H1 (cell line): ENCODE measurements around the gene TCF7L2. TPM values are rescaled to one million over a fixed set of nuclear protein-coding genes. Genes with fewer than 3 reads are reported as not detected.

Experiments
- CTCF ChIA-PET: fragments of 300-600 bp; sonication (Branson Sonifier 250); formaldehyde crosslinking; loops from one replicate; lab custom pipeline; 2021; ENCODE audit not compliant: partially characterized antibody; lab: Charles Lee
- POLR2A ChIA-PET: fragments of 300-600 bp; sonication (Branson Sonifier 250); formaldehyde crosslinking; loops from one replicate; lab custom pipeline; 2021; ENCODE audit warnings: inconsistent platforms; ENCODE audit not compliant: partially characterized antibody; lab: Charles Lee
- DNase-seq, 2 experiments: peaks; one replicate each; pipeline versions ENCODE4 v3.0.0 to v3.0.0-alpha.2; 2010 to 2022; ENCODE audit warnings: low spot score in 2 of 2, low read depth in 1 of 2, mixed read lengths in 1 of 2
- FAIRE-seq: peaks from 2 replicates; lab custom pipeline; 2011; peaks lifted over from hg19 to GRCh38; lab: Jason Lieb, UNC
- H2AFZ ChIP-seq: 2 replicates; pipeline ENCODE4 v1.8.1; 2012; ENCODE audit warnings: low read length, inconsistent platforms
- H2AK5ac ChIP-seq: 2 replicates; pipeline ENCODE4 v1.6.1; 2013; ENCODE audit warnings: low read depth, low read length
- H2BK120ac ChIP-seq: replicated peaks from 2 replicates; pipeline ENCODE3; 2013; ENCODE audit warnings: low read depth, low read length, inconsistent platforms
- H2BK12ac ChIP-seq: 2 replicates; pipeline ENCODE4 v1.6.1; 2013; ENCODE audit warnings: low read depth, low read length
- H2BK15ac ChIP-seq: 2 replicates; pipeline ENCODE4 v1.6.1; 2013; ENCODE audit warnings: low read length
- H2BK20ac ChIP-seq: 2 replicates; pipeline ENCODE4 v1.6.1; 2013; ENCODE audit warnings: low read length
- H2BK5ac ChIP-seq: 2 replicates; pipeline ENCODE4 v1.6.1; 2013; ENCODE audit warnings: low read depth, low read length
- H3K14ac ChIP-seq: 2 replicates; pipeline ENCODE4 v1.6.1; 2013; ENCODE audit warnings: inconsistent platforms; ENCODE audit not compliant: insufficient read length
- H3K18ac ChIP-seq: 2 replicates; pipeline ENCODE4 v1.6.1; 2013; ENCODE audit warnings: low read length; ENCODE audit errors: extremely low read depth
- H3K23ac ChIP-seq: 2 replicates; pipeline ENCODE4 v1.6.1; 2013; ENCODE audit warnings: inconsistent platforms; ENCODE audit not compliant: insufficient read length
- H3K23me2 ChIP-seq: 2 replicates; pipeline ENCODE4 v1.6.1; 2013; ENCODE audit warnings: low read depth, low read length
- H3K27ac ChIP-seq: 2 replicates; pipeline ENCODE4 v1.6.1; 2011; ENCODE audit warnings: low read depth, low read length, inconsistent platforms
- H3K27me3 ChIP-seq, 4 experiments: replicated peaks in 1 of 4; 1 replicate in 1 of 4; 2 replicates in 3 of 4; pipeline versions ENCODE4 v1.6.1 to v1.8.1; 2011 to 2013; ENCODE audit warnings: low read length in 3 of 4, mild to moderate bottlenecking in 3 of 4, inconsistent platforms in 2 of 4, mixed read lengths in 2 of 4, moderate library complexity in 1 of 4; ENCODE audit not compliant: control insufficient read depth in 3 of 4, insufficient read depth in 3 of 4; ENCODE audit errors: extremely low read depth in 1 of 4
- H3K36me3 ChIP-seq, 4 experiments: 2 replicates each; pipeline versions ENCODE4 v1.6.1 to v1.8.1; 2011 to 2013; ENCODE audit warnings: mild to moderate bottlenecking in 4 of 4, low read length in 3 of 4, moderate library complexity in 2 of 4, control low read depth in 1 of 4, inconsistent platforms in 1 of 4; ENCODE audit not compliant: insufficient read depth in 4 of 4, control insufficient read depth in 2 of 4
- H3K4ac ChIP-seq: replicated peaks from 2 replicates; pipeline ENCODE3; 2013; ENCODE audit warnings: low read length, low read depth, mixed read lengths, inconsistent platforms; ENCODE audit not compliant: insufficient read length
- H3K4me1 ChIP-seq, 4 experiments: replicated peaks in 1 of 4; 1 replicate in 1 of 4; 2 replicates in 3 of 4; pipeline versions ENCODE4 v1.6.1 to v1.8.1; 2011 to 2013; ENCODE audit warnings: low read length in 3 of 4, inconsistent platforms in 2 of 4, mixed read lengths in 1 of 4; ENCODE audit not compliant: insufficient read depth in 4 of 4, control insufficient read depth in 3 of 4
- H3K4me2 ChIP-seq, 2 experiments: 2 replicates each; pipeline versions ENCODE4 v1.6.1 to v1.8.1; 2011 to 2013; ENCODE audit warnings: low read depth in 2 of 2, low read length in 2 of 2, control low read depth in 1 of 2, inconsistent platforms in 1 of 2, mild to moderate bottlenecking in 1 of 2; ENCODE audit not compliant: insufficient read depth in 1 of 2
- H3K4me3 ChIP-seq, 4 experiments: fragments of 200-600, 300-600 bp in 1 of 4; sonication (generic), shearing (Covaris generic), sonication (Bioruptor Twin) in 1 of 4; 2 replicates each; pipeline versions ENCODE4 v1.5.1 to v1.8.1; 2011 to 2016; ENCODE audit warnings: low read length in 4 of 4, low read depth in 3 of 4, control low read depth in 2 of 4, inconsistent platforms in 2 of 4, mild to moderate bottlenecking in 2 of 4, mixed read lengths in 1 of 4, moderate library complexity in 1 of 4; ENCODE audit not compliant: insufficient read depth in 2 of 4; ENCODE audit errors: extremely low read depth in 1 of 4
- H3K56ac ChIP-seq: replicated peaks from 2 replicates; pipeline ENCODE3; 2013; ENCODE audit warnings: low read depth, mild to moderate bottlenecking, mixed read lengths, low read length, inconsistent platforms; ENCODE audit not compliant: insufficient read length
- H3K79me1 ChIP-seq: 2 replicates; pipeline ENCODE4 v1.6.1; 2013; ENCODE audit warnings: low read depth, low read length, control low read depth
- H3K79me2 ChIP-seq, 2 experiments: 2 replicates each; pipeline versions ENCODE4 v1.6.1 to v1.8.1; 2012 to 2013; ENCODE audit warnings: low read length in 2 of 2, mild to moderate bottlenecking in 2 of 2, inconsistent platforms in 1 of 2; ENCODE audit not compliant: insufficient read depth in 2 of 2, control insufficient read depth in 1 of 2
- H3K9ac ChIP-seq, 4 experiments: replicated peaks in 1 of 4; 1 replicate in 1 of 4; 2 replicates in 3 of 4; pipeline versions ENCODE4 v1.6.1 to v1.8.1; 2011 to 2013; ENCODE audit warnings: low read depth in 3 of 4, low read length in 3 of 4, control low read depth in 2 of 4, mild to moderate bottlenecking in 2 of 4, moderate library complexity in 2 of 4, inconsistent platforms in 1 of 4; ENCODE audit errors: extremely low read depth in 1 of 4
- H3K9me3 ChIP-seq, 2 experiments: 2 replicates each; pipeline versions ENCODE4 v1.6.1 to v1.8.1; 2012 to 2013; ENCODE audit warnings: mild to moderate bottlenecking in 2 of 2, moderate library complexity in 2 of 2, control low read depth in 1 of 2, inconsistent platforms in 1 of 2, low read depth in 1 of 2, low read length in 1 of 2, mixed read lengths in 1 of 2; ENCODE audit not compliant: insufficient read depth in 2 of 2
- H4K20me1 ChIP-seq, 2 experiments: replicated peaks in 1 of 2; 2 replicates each; pipeline versions ENCODE3 to v1.8.1; 2011 to 2013; ENCODE audit warnings: inconsistent platforms in 2 of 2, low read length in 2 of 2, mild to moderate bottlenecking in 1 of 2; ENCODE audit not compliant: insufficient read depth in 2 of 2, control insufficient read depth in 1 of 2
- H4K5ac ChIP-seq: 2 replicates; pipeline ENCODE4 v1.6.1; 2013; ENCODE audit warnings: low read length, low read depth, mixed read lengths, inconsistent platforms; ENCODE audit not compliant: insufficient read length
- H4K8ac ChIP-seq: 2 replicates; pipeline ENCODE4 v1.8.0; 2013; ENCODE audit warnings: mild to moderate bottlenecking, moderate library complexity, low read length, inconsistent platforms; ENCODE audit not compliant: insufficient read depth; ENCODE audit errors: extremely low read depth
- H4K91ac ChIP-seq: replicated peaks from 2 replicates; pipeline ENCODE3; 2013; ENCODE audit warnings: low read length, mixed read lengths, inconsistent platforms; ENCODE audit not compliant: insufficient read length
- BRCA1 ChIP-seq: IDR thresholded peaks from 2 replicates; pipeline ENCODE4 v1.6.1; 2012; ENCODE audit warnings: low read depth, low read length, improper control_type of control experiment
- CBX5 ChIP-seq: fragments of 300-800, 300-1000 bp; sonication (generic); IDR thresholded peaks from 2 replicates; pipeline ENCODE4 v1.7.1; 2016; ENCODE audit warnings: antibody characterized with exemption, low read length, low read depth
- CHD2 ChIP-seq: IDR thresholded peaks from 2 replicates; pipeline ENCODE4 v1.6.1; 2012; ENCODE audit warnings: low read length, improper control_type of control experiment
- HDAC2 ChIP-seq, 2 experiments: fragments of 300-600 bp in 1 of 2; sonication (generic) in 1 of 2; IDR thresholded peaks; 2 replicates each; pipeline ENCODE4 v1.6.1; 2011 to 2012; ENCODE audit warnings: low read depth in 2 of 2, low read length in 2 of 2, mild to moderate bottlenecking in 2 of 2, moderate library complexity in 2 of 2, borderline replicate concordance in 1 of 2, inconsistent platforms in 1 of 2
- KDM1A ChIP-seq: fragments of 200-600, 300-600 bp; sonication (generic); IDR thresholded peaks from 2 replicates; pipeline ENCODE4 v1.7.1; 2016; ENCODE audit warnings: mild to moderate bottlenecking, low read length, borderline replicate concordance
- KDM4A ChIP-seq: IDR thresholded peaks from one replicate; pipeline ENCODE4 v1.7.1; 2012; ENCODE audit warnings: low read depth, mild to moderate bottlenecking, moderate library complexity, low read length, inconsistent platforms; ENCODE audit not compliant: severe bottlenecking
- NRF1 ChIP-seq: IDR thresholded peaks from 2 replicates; pipeline ENCODE4 v1.6.1; 2011; ENCODE audit warnings: mild to moderate bottlenecking, low read depth, low read length, improper control_type of control experiment
- RNF2 ChIP-seq: fragments of 200-900, 300-1000 bp; sonication (generic); IDR thresholded peaks from 2 replicates; pipeline ENCODE4 v1.7.1; 2016; ENCODE audit warnings: borderline replicate concordance, low read depth, mild to moderate bottlenecking, antibody characterized with exemption, low read length; ENCODE audit not compliant: poor library complexity, severe bottlenecking; ENCODE audit errors: missing control alignments
- SP2 ChIP-seq: IDR thresholded peaks from 2 replicates; pipeline ENCODE4 v1.6.1; 2012; ENCODE audit warnings: mild to moderate bottlenecking, low read length, inconsistent platforms
- SP4 ChIP-seq: IDR thresholded peaks from 2 replicates; pipeline ENCODE4 v1.6.1; 2012; ENCODE audit warnings: low read length, inconsistent platforms
- TEAD4 ChIP-seq: IDR thresholded peaks from 2 replicates; pipeline ENCODE4 v1.6.1; 2012; ENCODE audit warnings: low read depth, low read length, inconsistent platforms, mixed read lengths
- WGBS, 2 experiments: shearing (Covaris generic) in 1 of 2; methylation state at CpG; one replicate each; pipeline versions ENCODE4 v1.1.6 to v1.1.7; 2013 to 2015; ENCODE audit warnings: low lambda C conversion rate in 2 of 2, mixed read lengths in 2 of 2, inconsistent platforms in 1 of 2, low coverage in 1 of 2, missing lambda C conversion rate in 1 of 2; ENCODE audit not compliant: insufficient replicate concordance in 2 of 2, insufficient coverage in 1 of 2, insufficient read length in 1 of 2; ENCODE audit errors: extremely low coverage in 1 of 2, missing lambda C conversion rate in 1 of 2; 5-methylcytosine and 5-hydroxymethylcytosine counted together
- polyA plus RNA-seq, 7 experiments: library from polyadenylated mRNA; depleted of rRNA in 3 of 7; stranded (reverse) in 5 of 7; unstranded in 2 of 7; fragments of >200 nt in 5 of 7; fragments of 200-250 nt in 2 of 7; gene quantifications; 1 replicate in 5 of 7; 2 replicates in 1 of 7; 4 replicates in 1 of 7; pipeline versions ENCODE4 v1.2.1 to v1.2.3, GENCODE V29; 2011 to 2013; ENCODE audit warnings: missing spikeins in 2 of 7, mixed read lengths in 2 of 7
- total RNA-seq: library from RNA; stranded (reverse); fragmentation: NEBNext Ultra II Directional; extraction: Animal tissue kit (Norgen Biotek cat#: 25700); gene quantifications from 2 replicates; pipeline ENCODE4 v1.2.1, GENCODE V29; 2021

TCF7L2 gene
- total and polyA plus RNA-seq, 2 of the 8 experiments (the other 6 are each of a cell fraction or from before 2014, with no cell fraction given) = 33.9 to 67.3 TPM

DNA sequence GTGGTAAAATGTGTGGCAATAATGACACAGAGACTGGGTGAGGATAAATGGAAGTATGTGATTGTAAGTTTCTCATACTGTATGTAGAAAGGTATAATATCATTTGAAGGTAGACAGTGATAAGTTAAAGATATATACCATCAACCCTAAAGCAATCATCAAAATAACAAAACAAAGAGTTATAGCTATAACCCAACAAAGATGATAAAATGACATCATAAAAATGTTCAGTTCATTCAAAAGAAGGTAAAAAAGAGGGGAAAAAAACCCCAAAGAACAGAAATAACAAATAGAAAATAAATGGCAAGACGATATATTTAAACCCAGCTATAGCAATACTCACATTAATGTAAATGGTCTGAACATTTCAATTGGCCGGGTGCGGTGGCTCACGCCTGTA lies 17.4 kb upstream of the TCF7L2 start:
- no peaks in the 10 kb centered on the region for H3K9me3 ChIP-seq
- ChIA-PET CTCF (interaction anchor here (0.6 to 1.2 kb wide), 2 partner anchors 8 to 404 kb away, joined by 3 read pairs; no protein-coding TSS in a partner anchor), POLR2A (no interaction called here)
- no peak overlapping the region for H3K4me2 ChIP-seq
- H3K4me3 ChIP-seq = no peak overlapping the region
- no peak for DNase-seq
- H3K27me3 ChIP-seq = no peaks in the 10 kb centered on the region
- H2BK15ac ChIP-seq = no peak overlapping the region
- no peak overlapping the region for H3K9ac ChIP-seq
- no peaks in the 10 kb centered on the region for H3K79me1 ChIP-seq
- no peaks in the 10 kb centered on the region for H4K20me1 ChIP-seq
- H4K91ac ChIP-seq = no peak overlapping the region
- H4K8ac ChIP-seq = no peak overlapping the region
- no peak overlapping the region for H3K27ac ChIP-seq
- no peak overlapping the region for H3K18ac ChIP-seq
- H2BK20ac ChIP-seq = no peak overlapping the region
- no peak overlapping the region for H2BK120ac ChIP-seq
- H4K5ac ChIP-seq = no peak overlapping the region
- H3K56ac ChIP-seq = no peak overlapping the region
- no peak for FAIRE-seq
- peaks cover 0 to 11% (median 3%) of the 10 kb centered on the region in 4 experiments; a peak in 3 of 7 replicates for H3K4me1 ChIP-seq
- H3K79me2 ChIP-seq = no peaks in the 10 kb centered on the region
- no peak overlapping the region for H3K4ac ChIP-seq
- no peak overlapping the region for H2AK5ac ChIP-seq
- H3K14ac ChIP-seq = no peak overlapping the region
- TF ChIP-seq KDM1A = no peak
- TF ChIP-seq KDM4A = no peak
- no peak for TF ChIP-seq RNF2
- TF ChIP-seq CBX5 = no peak
- TF ChIP-seq NRF1 = no peak
- no peak for TF ChIP-seq SP2
- no peak for TF ChIP-seq BRCA1
- no peak for TF ChIP-seq HDAC2 (IDR thresholded peaks at IDR 0.05; ENCODE audit: borderline replicate concordance in 1 of 2, low read depth in 2 of 2, low read length in 2 of 2)
- no peak for TF ChIP-seq SP4
- TF ChIP-seq CHD2 = no peak
- TF ChIP-seq TEAD4 = no peak
- TF ChIP-seq, all 59 proteins: peak for 0
- Histone ChIP-seq H2AFZ (no peak overlapping the region), H2BK12ac (no peak overlapping the region), H3K23me2 (no peaks in the 10 kb centered on the region), H3K23ac (no peak overlapping the region), H3K36me3 (no peaks in the 10 kb centered on the region), H2BK5ac (no peak overlapping the region)
- whole genome bisulfite sequencing, 2 experiments = 95% methylated on average over 4 of the region's 4 CpGs; no CpG with 5 or more reads in 1 of the 2 experiments
